NCI-H1092 (cell line): ENCODE results near the gene SMYD2.

Experiments used
- DNase-seq: peaks from one replicate; lab custom pipeline; 2025; lab: John Stamatoyannopoulos, UW

SMYD2 gene

GRCh38 chr1:214303141-214303930, 22.4 kb downstream of the SMYD2 start:
- no peak for DNase-seq

- DNase-seq: no peak
Observed at GRCh38 chr1:214305164-214305751, 24.3 kb downstream of the SMYD2 start.

- DNase-seq: no peak
Observed at GRCh38 chr1:214306269-214306668, 25.3 kb downstream of the SMYD2 start.

- no peak for DNase-seq
Observed at GRCh38 chr1:214310010-214310409, 29.1 kb downstream of the SMYD2 start.

- DNase-seq: no peak
Observed at GRCh38 chr1:214310777-214311690, 30.1 kb downstream of the SMYD2 start.

- DNase-seq: no peak
Observed at GRCh38 chr1:214312530-214313051, 31.6 kb downstream of the SMYD2 start.

- no peak for DNase-seq
Observed at GRCh38 chr1:214314178-214314843, 33.4 kb downstream of the SMYD2 start.

GRCh38 chr1:214316593-214316992, 35.6 kb downstream of the SMYD2 start:
- no peak for DNase-seq

GRCh38 chr1:214317300-214317699, 36.3 kb downstream of the SMYD2 start:
- DNase-seq: no peak

- no peak for DNase-seq
Observed at GRCh38 chr1:214317734-214318133, 36.8 kb downstream of the SMYD2 start.

GRCh38 chr1:214318356-214318755, 37.4 kb downstream of the SMYD2 start:
- DNase-seq: no peak

GRCh38 chr1:214318956-214319736, 38.2 kb downstream of the SMYD2 start:
- no peak for DNase-seq

GRCh38 chr1:214319938-214320337, 39.0 kb downstream of the SMYD2 start:
- DNase-seq: no peak

GRCh38 chr1:214321705-214322453, 40.9 kb downstream of the SMYD2 start:
- DNase-seq: no peak

- no peak for DNase-seq
Observed at GRCh38 chr1:214324896-214325800, 44.2 kb downstream of the SMYD2 start.

GRCh38 chr1:214326406-214326805, 45.4 kb downstream of the SMYD2 start:
- DNase-seq: no peak

GRCh38 chr1:214327514-214327913, 46.6 kb downstream of the SMYD2 start:
- DNase-seq: no peak

- peak; percentile 75 for DNase-seq
Observed at GRCh38 chr1:214328770-214329469, 48.0 kb downstream of the SMYD2 start.
